GM19395 (cell line): ENCODE measurements around the gene ZPR1.
"Not testable (repeated sequence)": the region's sequence is repeated elsewhere in the genome, so short reads cannot be mapped to it uniquely, and the experiment has no call there.

Experiments used
- ATAC-seq: cut with Tn5 transposase; IDR thresholded peaks from one replicate; pipeline ENCODE4 v1.9.1; 2021; ENCODE audit warnings: mild to moderate bottlenecking, moderate library complexity; ENCODE audit not compliant: unreplicated experiment

The ZPR1 gene

DNA sequence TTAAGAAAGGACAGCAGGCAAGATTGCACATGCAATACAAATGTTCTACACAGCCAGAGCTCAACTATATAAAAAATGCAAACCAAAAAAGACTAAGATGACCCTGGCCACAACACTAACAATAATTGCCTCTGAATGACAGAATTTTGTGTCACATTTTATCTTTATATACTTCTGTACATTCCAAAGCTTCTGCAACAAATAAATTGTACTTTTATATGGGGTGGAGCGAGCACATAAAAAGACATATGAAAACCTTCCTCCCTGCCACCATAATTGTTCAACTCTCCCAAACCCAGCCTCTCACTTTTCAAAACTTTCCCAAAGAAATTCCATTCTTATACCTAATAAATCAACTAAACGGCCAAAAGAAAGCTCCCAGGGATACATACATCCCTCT, 25.7 kb downstream of the ZPR1 start:
- ATAC-seq = no peak

GRCh38 chr11:116756044-116756443, 31.8 kb downstream of the ZPR1 start:
- ATAC-seq = not testable (repeated sequence)

DNA sequence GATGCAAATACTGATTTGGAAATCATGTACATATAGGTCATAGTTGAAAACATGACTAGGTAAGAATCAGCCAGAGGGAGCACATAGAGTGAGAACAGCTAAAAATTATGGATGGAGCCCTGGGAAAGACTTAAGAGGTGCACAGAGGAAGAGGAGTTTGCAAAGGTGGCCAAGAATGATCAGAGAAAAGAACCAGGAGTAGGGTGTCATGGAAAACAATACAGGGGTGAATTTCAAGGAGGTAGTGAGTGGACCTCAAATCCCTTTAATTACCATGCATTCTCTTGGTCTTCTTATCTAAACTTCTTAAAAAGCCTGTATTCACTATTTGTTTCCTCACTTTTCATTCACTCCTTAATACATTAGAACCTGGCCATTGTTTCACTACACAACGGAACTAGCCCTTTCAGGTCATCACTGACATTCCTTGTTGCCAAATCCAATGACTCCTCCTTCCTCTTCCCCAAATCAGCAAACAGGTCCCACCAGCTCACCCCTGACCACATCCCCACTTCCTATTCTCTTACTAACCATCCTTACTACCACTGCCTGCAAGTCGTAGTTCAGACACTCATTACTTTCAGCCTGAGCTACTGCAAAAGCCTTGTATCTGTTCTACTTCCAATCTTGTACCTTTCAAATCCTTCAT, 37.6 kb downstream of the ZPR1 start:
- ATAC-seq = no peak

DNA sequence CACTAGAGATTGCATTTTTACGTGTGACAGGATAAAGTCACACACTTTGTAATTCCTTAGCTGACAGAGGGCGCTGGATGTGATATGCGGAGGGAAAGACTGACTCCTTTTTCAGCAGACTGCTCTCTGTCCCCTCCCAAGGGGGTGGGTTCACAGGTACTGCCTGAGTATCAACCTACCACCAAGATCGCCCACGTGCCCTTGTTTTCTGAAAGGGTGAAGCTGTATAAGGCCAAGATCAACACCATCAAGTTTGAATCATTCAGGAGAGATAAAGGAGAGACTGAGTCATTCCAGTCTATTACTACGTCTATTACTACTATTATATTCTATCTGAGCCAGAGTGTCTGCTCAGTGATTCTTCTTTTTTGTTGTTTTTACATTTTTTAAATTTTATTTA, 45.7 kb downstream of the ZPR1 start:
- ATAC-seq = no peak

- ATAC-seq = no peak
These were observed 47.1 kb downstream of the ZPR1 start for GRCh38 chr11:116740741-116741140.

- ATAC-seq = no peak
These were observed 48.8 kb downstream of the ZPR1 start for GRCh38 chr11:116738975-116739374.

DNA sequence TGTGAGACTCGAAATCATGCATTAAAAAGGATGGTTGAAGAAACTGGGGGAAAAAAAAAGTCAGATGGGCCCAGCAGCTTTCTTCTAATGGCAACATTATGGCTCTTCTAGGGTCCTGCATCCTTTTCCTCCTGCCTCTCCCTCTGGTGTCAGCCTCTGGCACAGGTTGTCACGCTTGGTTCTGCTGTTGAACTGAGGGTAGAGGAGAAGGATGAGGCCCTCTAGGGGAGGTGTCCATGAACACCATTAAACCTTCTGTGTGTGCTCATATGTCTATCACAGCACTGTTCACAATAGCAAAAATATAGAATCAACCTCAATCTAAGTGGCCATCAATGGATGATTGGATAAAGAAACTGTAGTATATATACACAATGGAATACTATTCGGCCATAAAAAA, 51.1 kb downstream of the ZPR1 start:
- no peak for ATAC-seq

- no peak for ATAC-seq
These were observed 53.8 kb downstream of the ZPR1 start for GRCh38 chr11:116733969-116734508.

- peak; percentile 18 for ATAC-seq
These were observed 54.6 kb downstream of the ZPR1 start for GRCh38 chr11:116733043-116733755.

GRCh38 chr11:116732271-116733042, 55.4 kb downstream of the ZPR1 start:
- peak; percentile 86 for ATAC-seq

GRCh38 chr11:116731821-116732220, 56.0 kb downstream of the ZPR1 start:
- no peak for ATAC-seq

DNA sequence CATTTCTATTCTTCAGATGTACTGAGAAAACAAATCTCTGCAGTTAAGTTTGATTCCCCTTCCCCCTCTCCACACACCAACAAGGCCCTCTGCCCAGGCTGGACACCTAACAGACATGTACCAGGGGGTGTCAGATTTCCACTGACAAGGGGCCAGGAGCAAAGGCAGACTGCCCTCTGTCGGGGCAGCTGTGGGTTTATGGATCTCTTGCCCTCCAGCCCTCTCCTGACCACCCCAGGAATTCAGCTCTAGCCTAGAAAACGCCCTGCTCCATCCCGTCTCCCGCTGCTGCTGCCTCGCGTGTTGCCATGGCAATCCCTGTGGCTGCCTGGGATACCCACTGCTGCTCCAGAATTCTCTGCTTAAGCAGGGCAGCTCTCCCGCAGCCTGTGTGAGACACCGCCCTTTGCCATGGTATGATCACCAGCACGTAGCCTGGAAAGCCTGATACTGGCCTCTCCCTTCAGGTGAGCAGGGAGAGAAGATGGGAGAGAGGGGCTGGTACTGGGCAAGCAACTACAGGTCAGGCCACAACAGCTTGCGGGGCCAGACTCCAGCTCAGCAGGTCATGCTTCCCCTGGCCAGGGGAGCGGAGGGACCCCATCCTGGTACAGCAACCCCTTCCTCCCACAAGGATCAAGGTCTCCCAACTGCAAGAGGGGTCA, 56.6 kb downstream of the ZPR1 start:
- no peak for ATAC-seq

- ATAC-seq = no peak
These were observed 57.2 kb downstream of the ZPR1 start for GRCh38 chr11:116730601-116731000.

DNA sequence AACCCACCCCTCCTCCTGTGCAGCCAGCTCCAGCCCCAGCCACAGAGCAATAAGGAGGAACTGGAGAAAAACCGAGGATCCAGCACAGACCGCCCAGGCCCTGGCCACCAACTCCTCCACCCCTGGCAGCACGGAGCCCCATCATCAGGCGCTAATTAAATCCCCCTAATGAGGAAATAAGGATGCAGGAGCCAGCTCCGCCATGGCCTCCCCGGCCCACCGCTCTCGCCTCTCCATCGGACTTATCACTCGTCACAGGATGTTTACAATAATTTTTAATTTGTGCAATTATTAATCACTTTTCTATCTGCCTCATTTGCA, 57.6 kb downstream of the ZPR1 start:
- no peak for ATAC-seq

DNA sequence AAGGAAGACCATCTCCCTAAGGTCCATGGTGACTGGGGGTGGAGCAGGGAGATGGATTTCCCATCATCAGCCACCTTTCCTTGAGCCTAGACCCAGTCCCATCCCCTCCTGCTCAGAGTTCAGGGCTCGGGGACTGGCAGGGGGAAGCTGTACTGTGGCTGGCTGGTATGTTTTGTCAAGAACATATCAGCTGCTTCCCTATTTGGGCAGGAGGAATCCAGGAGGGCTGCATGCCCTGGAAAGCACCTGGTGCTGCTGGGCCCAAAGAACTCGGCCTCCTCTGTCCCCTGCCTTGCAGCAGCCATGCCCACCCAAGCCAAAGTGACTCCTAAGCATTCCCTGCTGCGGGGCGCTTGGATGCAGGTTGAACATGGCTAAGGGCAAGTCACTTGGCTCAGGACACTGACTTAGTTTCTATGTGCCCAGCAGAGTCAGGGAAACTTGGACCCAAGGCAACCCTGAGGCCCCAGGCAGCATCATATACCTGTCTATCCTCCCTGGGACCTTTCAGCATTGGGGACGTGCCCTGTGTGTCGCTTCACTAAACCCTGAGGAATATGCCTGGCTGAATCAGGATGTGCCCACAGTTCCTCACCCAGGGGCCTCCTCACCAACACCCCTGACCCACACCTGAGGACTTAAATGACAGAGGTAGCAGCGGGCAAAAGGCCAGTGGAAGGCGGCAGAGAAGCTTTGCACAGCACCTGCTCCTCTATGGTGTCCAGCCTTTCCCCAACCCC, 58.2 kb downstream of the ZPR1 start:
- ATAC-seq = no peak

DNA sequence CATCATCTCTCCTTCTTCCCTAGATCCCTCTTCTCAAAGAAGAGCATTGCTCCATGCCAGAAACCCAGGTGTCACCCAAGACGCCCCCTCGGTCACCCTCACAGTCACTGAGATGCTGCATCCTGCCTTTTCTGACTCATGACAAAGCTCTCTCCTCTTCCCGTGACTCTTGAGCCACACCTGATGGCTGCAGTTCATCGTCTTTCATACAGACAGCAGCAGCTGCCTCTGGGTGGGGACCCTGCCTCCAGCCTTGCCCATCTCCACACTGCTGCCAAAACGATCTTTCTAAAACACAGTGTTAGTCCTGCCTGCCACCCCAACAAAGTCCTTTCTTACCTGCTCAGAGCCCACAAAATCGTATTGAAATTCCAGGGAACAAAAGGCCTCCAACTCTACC, 59.8 kb downstream of the ZPR1 start:
- no peak for ATAC-seq

GRCh38 chr11:116725434-116726221, 62.2 kb downstream of the ZPR1 start:
- no peak for ATAC-seq

DNA sequence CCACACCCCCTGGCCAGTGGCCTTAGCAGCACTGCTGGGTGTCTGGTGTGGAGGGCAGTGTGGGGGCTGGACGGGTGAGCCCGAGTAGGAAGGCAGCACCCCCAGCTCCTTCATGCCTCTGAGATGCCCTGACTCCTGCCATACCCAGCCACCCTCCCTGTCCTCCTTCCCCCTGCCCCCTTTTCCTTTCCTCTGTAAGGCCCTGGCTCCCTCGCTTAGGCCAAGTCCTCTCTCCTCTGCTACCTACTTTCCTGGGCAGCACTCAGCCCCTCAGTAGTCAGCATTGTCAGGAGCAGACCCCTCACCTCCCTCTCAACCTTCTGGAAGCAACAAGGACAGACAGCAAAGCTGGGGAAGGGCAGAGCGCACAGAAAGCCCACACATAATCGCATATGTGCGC, 63.0 kb downstream of the ZPR1 start:
- ATAC-seq = no peak
